SK-N-MC (cell line): ENCODE results near the gene MTCP1.

Experiments
- EZH2 ChIP-seq: fragments of 200-600 bp; sonication (generic); IDR thresholded peaks from one replicate; pipeline ENCODE4 v1.6.1; 2017; ENCODE audit warnings: antibody characterized with exemption
- FOXP2 ChIP-seq: optimal IDR thresholded peaks from 2 replicates; pipeline ENCODE3; 2011; ENCODE audit warnings: mild to moderate bottlenecking, moderate library complexity; ENCODE audit not compliant: insufficient read depth; ENCODE audit errors: extremely low read length, control extremely low read depth
- POLR2AphosphoS5 ChIP-seq: IDR thresholded peaks from 2 replicates; pipeline ENCODE4 v1.6.1; 2012; ENCODE audit warnings: mild to moderate bottlenecking, low read depth, low read length, borderline replicate concordance

DNA sequence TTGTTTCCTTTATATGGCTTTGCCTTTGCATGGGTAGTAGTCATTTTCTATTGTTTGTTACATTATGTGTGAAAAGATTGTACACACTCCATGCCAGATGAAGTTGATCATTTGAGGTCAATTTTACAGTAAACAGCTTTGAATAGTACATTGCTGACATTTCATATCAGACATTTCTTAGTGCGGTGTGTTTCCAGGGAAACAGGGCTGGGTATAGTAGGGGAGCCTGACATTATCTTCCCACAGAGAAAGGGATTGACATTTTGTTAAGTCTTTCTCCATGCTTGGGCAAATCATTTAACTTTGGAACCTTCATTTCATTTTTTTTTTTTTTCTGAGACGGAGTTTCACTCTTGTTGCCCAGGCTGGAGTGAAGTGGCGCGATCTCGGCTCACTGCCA lies 39.3 kb downstream of the MTCP1 start:
- TF ChIP-seq POLR2AphosphoS5: no peak
- no peak for TF ChIP-seq EZH2
- TF ChIP-seq FOXP2: no peak
